Measurements from ENCODE around the gene MKKS. TPM values are rescaled to one million over a fixed set of nuclear protein-coding genes. Genes with fewer than 3 reads are reported as not detected.

MKKS gene
- total and polyA plus RNA-seq, 2 of the 13 experiments (the other 11 are each of a cell fraction or from before 2014, with no cell fraction given): 26.7 to 34.5 TPM

- ATAC-seq: no peak
- Histone ChIP-seq H2AFZ (ENCODE audit: low read length) (no peak overlapping the region), H4K20me1 (ENCODE audit: insufficient read depth, low read length) (no peaks in the 10 kb centered on the region), H3K4me2 (ENCODE audit: low read depth, low read length) (no peak overlapping the region), H3K4me3 (replicated peaks in 1 of 3; ENCODE audit: insufficient read depth in 1 of 3, low read depth in 2 of 3, low read length in 3 of 3) (no peak overlapping the region), H3K27me3 (ENCODE audit: control insufficient read depth in 1 of 2, insufficient read depth in 2 of 2, low read length in 2 of 2) (no peaks in the 10 kb centered on the region), H3K36me3 (replicated peaks in 1 of 2; ENCODE audit: control insufficient read depth in 1 of 2, insufficient read depth in 2 of 2, low read length in 2 of 2) (no peaks in the 10 kb centered on the region; a peak in 1 of 5 replicates), H3K79me2 (ENCODE audit: insufficient read depth, low read length) (peaks cover 17% of the 10 kb centered on the region), H3K9ac (ENCODE audit: insufficient read depth, low read depth, low read length) (no peak overlapping the region), H3K9me3 (ENCODE audit: low read length) (peaks cover 11% of the 10 kb centered on the region), H3K27ac (ENCODE audit: extremely low read length, insufficient read depth, low read length) (no peak overlapping the region), H3K4me1 (ENCODE audit: insufficient read depth, low read length) (peaks cover 22% of the 10 kb centered on the region)
- CTCF ChIA-PET (ENCODE audit: low intra/inter-chr PET ratio, low total read pairs): no interaction called here
- DNase-seq (ENCODE audit: low spot score): no peak
- intact Hi-C loops (cut with micrococcal nuclease; ENCODE audit: unreplicated experiment): loop anchor here (10.0 kb wide), 2 partner anchors 203 to 523 kb away; no protein-coding TSS in a partner anchor
- 99% methylated on average over 2 of the region's 2 CpGs for WGBS (ENCODE audit: low lambda C conversion rate)
- no TSS peak for BruUV-seq (replicated peaks)
- POLR2A ChIA-PET: interaction anchor here (0.6 kb wide), 1 partner anchor 27 kb away, joined by 3 read pairs; the partner anchor contains the start of gene MKKS
- no peak for FAIRE-seq
- in situ Hi-C loops (cut with HindIII; ENCODE audit: extremely low pct_ligation_motif_present, low pct_unique_long_range_greater_than_20kb): no loop called here
- no peak for TF ChIP-seq HNRNPL (IDR thresholded peaks at IDR 0.05; ENCODE audit: low read depth, low read length)
- no peak for TF ChIP-seq ZNF331 (CRISPR knock-in tag; IDR thresholded peaks at IDR 0.05)
- no peak for TF ChIP-seq ZBTB20 (CRISPR knock-in tag; IDR thresholded peaks at IDR 0.05; ENCODE audit: borderline replicate concordance, low read depth)
- TF ChIP-seq ZNF589 (CRISPR knock-in tag; conservative IDR thresholded peaks at IDR 0.05): no peak
- no peak for TF ChIP-seq ZNF407 (CRISPR knock-in tag; IDR thresholded peaks at IDR 0.05; ENCODE audit: not compliant biosample characterization)
- no peak for TF ChIP-seq KMT2B (CRISPR knock-in tag; IDR thresholded peaks at IDR 0.05)
- no peak for TF ChIP-seq SOX13 (IDR thresholded peaks at IDR 0.05)
- no peak for TF ChIP-seq SOX13 (CRISPR knock-in tag; conservative IDR thresholded peaks at IDR 0.05 in 1 of 2, IDR thresholded peaks at IDR 0.05 in 1 of 2)
- no peak for TF ChIP-seq HDAC2 (CRISPR knock-in tag; IDR thresholded peaks at IDR 0.05)
- TF ChIP-seq HNRNPLL (IDR thresholded peaks at IDR 0.05; ENCODE audit: low read depth, low read length, poor library complexity, severe bottlenecking): no peak
- no peak for TF ChIP-seq ZNF83 (CRISPR knock-in tag; IDR thresholded peaks at IDR 0.05; ENCODE audit: borderline replicate concordance)
- no peak for TF ChIP-seq ZBED4 (CRISPR knock-in tag; IDR thresholded peaks at IDR 0.05; ENCODE audit: borderline replicate concordance)
- no peak for TF ChIP-seq FOXA3 (CRISPR knock-in tag; IDR thresholded peaks at IDR 0.05)
- TF ChIP-seq GATAD1 (CRISPR knock-in tag; IDR thresholded peaks at IDR 0.05): no peak
Observed at GRCh38 chr20:10461495-10461894, 27.5 kb upstream of the MKKS start.

All from HepG2 (cell line).